T47D (cell line): ENCODE measurements around the gene RAET1G.
"Not testable (repeated sequence)": the region's sequence is repeated elsewhere in the genome, so short reads cannot be mapped to it uniquely, and the experiment has no call there.

Source experiments
- DNase-seq, 2 experiments: peaks; one replicate each; pipeline versions ENCODE4 v3.0.0 to v3.0.0-alpha.2; 2011 to 2012; ENCODE audit warnings: low read depth in 1 of 2, low spot score in 1 of 2
- JUND ChIP-seq: IDR thresholded peaks from 2 replicates; pipeline ENCODE4 v1.6.1; 2012; ENCODE audit warnings: low read depth
- in situ Hi-C: cut with HindIII; loops from 2 replicates; pipeline ENCODE4 v1.10.0; 2016; ENCODE audit warnings: low sequenced_read_pairs, low pct_unique_long_range_greater_than_20kb

The RAET1G gene

GRCh38 chr6:149909701-149910470 lies 13.0 kb downstream of the RAET1G start:
- in situ Hi-C loops, result no loop called here
- no peak for TF ChIP-seq JUND
- DNase-seq, result no peak

GRCh38 chr6:149908480-149908879 lies 14.4 kb downstream of the RAET1G start:
- in situ Hi-C loops, DNase-seq: not testable (repeated sequence)

GRCh38 chr6:149907317-149907716 lies 15.6 kb downstream of the RAET1G start:
- no peak for DNase-seq
- in situ Hi-C loops, result no loop called here
- no peak for TF ChIP-seq JUND

GRCh38 chr6:149906405-149906804 lies 16.5 kb downstream of the RAET1G start:
- TF ChIP-seq JUND, result no peak
- in situ Hi-C loops, result no loop called here
- no peak for DNase-seq

- DNase-seq, result no peak
- no peak for TF ChIP-seq JUND
- in situ Hi-C loops, result no loop called here
These were observed 17.0 kb downstream of the RAET1G start for GRCh38 chr6:149905911-149906371.

- DNase-seq, result no peak
- in situ Hi-C loops, result no loop called here
- no peak for TF ChIP-seq JUND
These were observed 17.5 kb downstream of the RAET1G start for GRCh38 chr6:149905371-149905910.

- DNase-seq, result no peak
- in situ Hi-C loops, result no loop called here
- no peak for TF ChIP-seq JUND
These were observed 18.1 kb downstream of the RAET1G start for GRCh38 chr6:149904661-149905370.

GRCh38 chr6:149903938-149904611 lies 18.8 kb downstream of the RAET1G start:
- no peak for TF ChIP-seq JUND
- peak in 1 of 2 experiments; percentile 30 for DNase-seq
- in situ Hi-C loops, result no loop called here

- DNase-seq, result peak in 1 of 2 experiments; percentile 33
- in situ Hi-C loops, result no loop called here
- TF ChIP-seq JUND, result no peak
These were observed 21.3 kb downstream of the RAET1G start for GRCh38 chr6:149901444-149902140.

GRCh38 chr6:149900620-149901443 lies 22.1 kb downstream of the RAET1G start:
- in situ Hi-C loops, result no loop called here
- DNase-seq, result no peak
- no peak for TF ChIP-seq JUND

- in situ Hi-C loops, result no loop called here
- DNase-seq, result no peak
- no peak for TF ChIP-seq JUND
These were observed 22.8 kb downstream of the RAET1G start for GRCh38 chr6:149899926-149900619.
